ENCODE results near the gene TXNIP.

Gene TXNIP

GRCh38 chr1:145977486-145978470 lies 18.6 kb downstream of the TXNIP start:
- Histone ChIP-seq H3K79me2 (ENCODE audit: control insufficient read depth, insufficient read depth, low read length, poor library complexity) (no peaks in the 10 kb centered on the region), H3K14ac (ENCODE audit: low read length) (no peak overlapping the region), H3K4ac (ENCODE audit: low read depth, low read length) (no peak overlapping the region), H3K4me3 (ENCODE audit: low read depth, low read length) (no peak overlapping the region), H3K18ac (ENCODE audit: low read length) (no peak overlapping the region), H3K9ac (ENCODE audit: low read length) (no peak overlapping the region), H2BK120ac (ENCODE audit: insufficient read depth, low read length, poor library complexity) (peak overlapping the region; percentile 23), H3K79me1 (ENCODE audit: low read length) (peaks cover 3% of the 10 kb centered on the region), H4K12ac (ENCODE audit: low read depth, low read length) (no peak overlapping the region), H2BK5ac (ENCODE audit: low read depth, low read length, poor library complexity) (no peak overlapping the region), H3K36me3 (ENCODE audit: control insufficient read depth in 1 of 2, insufficient read depth in 2 of 2, low read length in 2 of 2) (no peaks in the 10 kb centered on the region), H4K8ac (ENCODE audit: low read depth, low read length) (no peak overlapping the region), H2AFZ (ENCODE audit: insufficient read depth, low read length, poor library complexity) (no peak overlapping the region), H3K27me3 (ENCODE audit: insufficient read depth, low read length) (no peaks in the 10 kb centered on the region), H2AK5ac (ENCODE audit: low read length) (no peak overlapping the region), H3K23ac (ENCODE audit: low read length) (no peak overlapping the region), H3K9me3 (ENCODE audit: insufficient read depth, low read depth, low read length) (no peaks in the 10 kb centered on the region), H3K27ac (ENCODE audit: low read depth, low read length) (peak overlapping the region; percentile 95), H4K91ac (ENCODE audit: low read depth, low read length) (peak overlapping the region; percentile 38), H3K4me1 (ENCODE audit: control insufficient read depth in 1 of 2, insufficient read depth in 2 of 2, low read length in 2 of 2) (peaks cover 11 to 19% of the 10 kb centered on the region in 2 experiments), H3K4me2 (ENCODE audit: low read length) (no peak overlapping the region), H2BK12ac (ENCODE audit: low read length) (peak overlapping the region; percentile 52)
- no CpG with 5 or more reads among the region's 9 CpGs for WGBS (ENCODE audit: extremely low coverage, insufficient coverage, insufficient read length)
- DNase-seq = peak; percentile 63 to 86

GRCh38 chr1:145977016-145977415 lies 19.4 kb downstream of the TXNIP start:
- no peak for DNase-seq
- no peak overlapping the region for H3K27ac ChIP-seq (ENCODE audit: low read depth, low read length)
- no peak overlapping the region for H3K14ac ChIP-seq (ENCODE audit: low read length)
- H2AFZ ChIP-seq (ENCODE audit: insufficient read depth, low read length, poor library complexity) = no peak overlapping the region
- no peak overlapping the region for H2BK12ac ChIP-seq (ENCODE audit: low read length)
- no peak overlapping the region for H4K8ac ChIP-seq (ENCODE audit: low read depth, low read length)
- peaks cover 11 to 19% of the 10 kb centered on the region in 2 experiments for H3K4me1 ChIP-seq (ENCODE audit: control insufficient read depth in 1 of 2, insufficient read depth in 2 of 2, low read length in 2 of 2)
- no peaks in the 10 kb centered on the region for H3K79me2 ChIP-seq (ENCODE audit: control insufficient read depth, insufficient read depth, low read length, poor library complexity)
- no peak overlapping the region for H2BK120ac ChIP-seq (ENCODE audit: insufficient read depth, low read length, poor library complexity)
- no peaks in the 10 kb centered on the region for H3K36me3 ChIP-seq (ENCODE audit: control insufficient read depth in 1 of 2, insufficient read depth in 2 of 2, low read length in 2 of 2)
- H4K12ac ChIP-seq (ENCODE audit: low read depth, low read length) = no peak overlapping the region
- H3K4me2 ChIP-seq (ENCODE audit: low read length) = no peak overlapping the region
- no peak overlapping the region for H2AK5ac ChIP-seq (ENCODE audit: low read length)
- no peak overlapping the region for H3K18ac ChIP-seq (ENCODE audit: low read length)
- H3K4ac ChIP-seq (ENCODE audit: low read depth, low read length) = no peak overlapping the region
- no peak overlapping the region for H4K91ac ChIP-seq (ENCODE audit: low read depth, low read length)
- H3K9me3 ChIP-seq (ENCODE audit: insufficient read depth, low read depth, low read length) = no peaks in the 10 kb centered on the region
- peaks cover 3% of the 10 kb centered on the region for H3K79me1 ChIP-seq (ENCODE audit: low read length)
- no peak overlapping the region for H2BK5ac ChIP-seq (ENCODE audit: low read depth, low read length, poor library complexity)
- no peak overlapping the region for H3K9ac ChIP-seq (ENCODE audit: low read length)
- no peak overlapping the region for H3K4me3 ChIP-seq (ENCODE audit: low read depth, low read length)
- H3K23ac ChIP-seq (ENCODE audit: low read length) = no peak overlapping the region
- no CpG with 5 or more reads among the region's 5 CpGs for WGBS (ENCODE audit: extremely low coverage, insufficient coverage, insufficient read length)
- no peaks in the 10 kb centered on the region for H3K27me3 ChIP-seq (ENCODE audit: insufficient read depth, low read length)

DNA sequence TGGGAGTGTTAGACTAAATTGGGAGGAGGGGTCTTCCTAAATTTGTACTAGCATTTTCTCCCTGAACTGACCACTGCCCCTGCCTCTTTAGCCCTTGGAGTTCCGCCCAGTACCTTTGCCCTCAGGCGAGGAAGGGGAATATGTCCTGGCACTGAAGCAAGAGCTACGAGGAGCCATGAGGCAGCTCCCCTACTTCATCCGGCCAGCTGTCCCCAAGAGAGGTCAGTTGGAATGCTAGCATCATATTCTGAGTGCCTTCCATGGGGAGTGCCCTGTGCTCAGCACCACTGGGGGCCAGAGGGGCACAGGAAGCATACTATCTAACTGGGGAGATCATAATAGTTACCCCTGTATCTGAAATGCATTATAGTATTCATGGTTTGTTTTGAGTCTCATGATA lies 21.2 kb downstream of the TXNIP start:
- no peak overlapping the region for H3K18ac ChIP-seq (ENCODE audit: low read length)
- H3K27ac ChIP-seq (ENCODE audit: low read depth, low read length) = no peak overlapping the region
- no peak overlapping the region for H2AFZ ChIP-seq (ENCODE audit: insufficient read depth, low read length, poor library complexity)
- DNase-seq = no peak
- H3K23ac ChIP-seq (ENCODE audit: low read length) = no peak overlapping the region
- H3K79me1 ChIP-seq (ENCODE audit: low read length) = peaks cover 3% of the 10 kb centered on the region
- H4K91ac ChIP-seq (ENCODE audit: low read depth, low read length) = no peak overlapping the region
- H3K4me3 ChIP-seq (ENCODE audit: low read depth, low read length) = no peak overlapping the region
- H3K79me2 ChIP-seq (ENCODE audit: control insufficient read depth, insufficient read depth, low read length, poor library complexity) = no peaks in the 10 kb centered on the region
- H2AK5ac ChIP-seq (ENCODE audit: low read length) = no peak overlapping the region
- H3K36me3 ChIP-seq (ENCODE audit: control insufficient read depth in 1 of 2, insufficient read depth in 2 of 2, low read length in 2 of 2) = no peaks in the 10 kb centered on the region
- H3K27me3 ChIP-seq (ENCODE audit: insufficient read depth, low read length) = no peaks in the 10 kb centered on the region
- H2BK5ac ChIP-seq (ENCODE audit: low read depth, low read length, poor library complexity) = no peak overlapping the region
- WGBS (ENCODE audit: extremely low coverage, insufficient coverage, insufficient read length) = no CpG with 5 or more reads among the region's 4 CpGs
- no peak overlapping the region for H3K14ac ChIP-seq (ENCODE audit: low read length)
- H3K4ac ChIP-seq (ENCODE audit: low read depth, low read length) = no peak overlapping the region
- H3K9ac ChIP-seq (ENCODE audit: low read length) = no peak overlapping the region
- H2BK12ac ChIP-seq (ENCODE audit: low read length) = no peak overlapping the region
- no peak overlapping the region for H4K8ac ChIP-seq (ENCODE audit: low read depth, low read length)
- H3K9me3 ChIP-seq (ENCODE audit: insufficient read depth, low read depth, low read length) = no peaks in the 10 kb centered on the region
- H4K12ac ChIP-seq (ENCODE audit: low read depth, low read length) = no peak overlapping the region
- no peak overlapping the region for H2BK120ac ChIP-seq (ENCODE audit: insufficient read depth, low read length, poor library complexity)
- H3K4me1 ChIP-seq (ENCODE audit: control insufficient read depth in 1 of 2, insufficient read depth in 2 of 2, low read length in 2 of 2) = peaks cover 6 to 13% of the 10 kb centered on the region in 2 experiments
- no peak overlapping the region for H3K4me2 ChIP-seq (ENCODE audit: low read length)

- Histone ChIP-seq H4K12ac (ENCODE audit: low read depth, low read length) (no peak overlapping the region), H2BK12ac (ENCODE audit: low read length) (no peak overlapping the region)
- WGBS (ENCODE audit: extremely low coverage, insufficient coverage, insufficient read length) = no CpG with 5 or more reads among the region's 7 CpGs
These were observed 21.7 kb downstream of the TXNIP start for GRCh38 chr1:145974721-145975120.

More at GRCh38 chr1:145974721-145975120, 21.7 kb downstream of the TXNIP start:
- H3K4me3 ChIP-seq (ENCODE audit: low read depth, low read length) = no peak overlapping the region
- H3K14ac ChIP-seq (ENCODE audit: low read length) = no peak overlapping the region
- no peak overlapping the region for H2BK5ac ChIP-seq (ENCODE audit: low read depth, low read length, poor library complexity)
- no peak for DNase-seq
- H3K9ac ChIP-seq (ENCODE audit: low read length) = no peak overlapping the region
- H3K9me3 ChIP-seq (ENCODE audit: insufficient read depth, low read depth, low read length) = no peaks in the 10 kb centered on the region
- no peak overlapping the region for H3K23ac ChIP-seq (ENCODE audit: low read length)
- peaks cover 3% of the 10 kb centered on the region for H3K79me1 ChIP-seq (ENCODE audit: low read length)
- no peak overlapping the region for H4K8ac ChIP-seq (ENCODE audit: low read depth, low read length)
- peaks cover 3 to 10% of the 10 kb centered on the region in 2 experiments for H3K4me1 ChIP-seq (ENCODE audit: control insufficient read depth in 1 of 2, insufficient read depth in 2 of 2, low read length in 2 of 2)
- no peak overlapping the region for H2AFZ ChIP-seq (ENCODE audit: insufficient read depth, low read length, poor library complexity)
- no peak overlapping the region for H3K18ac ChIP-seq (ENCODE audit: low read length)
- H3K36me3 ChIP-seq (ENCODE audit: control insufficient read depth in 1 of 2, insufficient read depth in 2 of 2, low read length in 2 of 2) = no peaks in the 10 kb centered on the region
- no peak overlapping the region for H3K27ac ChIP-seq (ENCODE audit: low read depth, low read length)
- no peak overlapping the region for H4K91ac ChIP-seq (ENCODE audit: low read depth, low read length)
- no peak overlapping the region for H2AK5ac ChIP-seq (ENCODE audit: low read length)
- no peak overlapping the region for H2BK120ac ChIP-seq (ENCODE audit: insufficient read depth, low read length, poor library complexity)
- H3K79me2 ChIP-seq (ENCODE audit: control insufficient read depth, insufficient read depth, low read length, poor library complexity) = no peaks in the 10 kb centered on the region
- H3K4ac ChIP-seq (ENCODE audit: low read depth, low read length) = no peak overlapping the region
- no peaks in the 10 kb centered on the region for H3K27me3 ChIP-seq (ENCODE audit: insufficient read depth, low read length)
- no peak overlapping the region for H3K4me2 ChIP-seq (ENCODE audit: low read length)
